ENCODE measurements around the gene ZNF277.

The ZNF277 gene

GRCh38 chr7:112362053-112362650 lies 155.7 kb downstream of the ZNF277 start:
- TF ChIP-seq CTCF (IDR thresholded peaks at IDR 0.05; ENCODE audit: control insufficient read depth, extremely low read depth, insufficient read depth): no peak
- H3K4me3 ChIP-seq (ENCODE audit: low read depth, low read length): no peak overlapping the region
- DNase-seq (ENCODE audit: low read depth): no peak

- no peak overlapping the region for H3K4me3 ChIP-seq (ENCODE audit: low read depth, low read length)
- no peak for TF ChIP-seq CTCF (IDR thresholded peaks at IDR 0.05; ENCODE audit: control insufficient read depth, extremely low read depth, insufficient read depth)
- DNase-seq (ENCODE audit: low read depth): no peak
Measured at GRCh38 chr7:112362731-112363131, 156.2 kb downstream of the ZNF277 start.

GRCh38 chr7:112364388-112364787 lies 157.9 kb downstream of the ZNF277 start:
- H3K4me3 ChIP-seq (ENCODE audit: low read depth, low read length): no peak overlapping the region
- no peak for TF ChIP-seq CTCF (IDR thresholded peaks at IDR 0.05; ENCODE audit: control insufficient read depth, extremely low read depth, insufficient read depth)
- DNase-seq (ENCODE audit: low read depth): no peak

- no peak overlapping the region for H3K4me3 ChIP-seq (ENCODE audit: low read depth, low read length)
- no peak for DNase-seq (ENCODE audit: low read depth)
- no peak for TF ChIP-seq CTCF (IDR thresholded peaks at IDR 0.05; ENCODE audit: control insufficient read depth, extremely low read depth, insufficient read depth)
Measured at GRCh38 chr7:112365551-112365950, 159.1 kb downstream of the ZNF277 start.

- DNase-seq (ENCODE audit: low read depth): no peak
- TF ChIP-seq CTCF (IDR thresholded peaks at IDR 0.05; ENCODE audit: control insufficient read depth, extremely low read depth, insufficient read depth): no peak
- H3K4me3 ChIP-seq (ENCODE audit: low read depth, low read length): no peak overlapping the region
Measured at GRCh38 chr7:112366886-112367285, 160.4 kb downstream of the ZNF277 start.

GRCh38 chr7:112370436-112370835 lies 163.9 kb downstream of the ZNF277 start:
- no peak overlapping the region for H3K4me3 ChIP-seq (ENCODE audit: low read depth, low read length)
- no peak for DNase-seq (ENCODE audit: low read depth)
- TF ChIP-seq CTCF (IDR thresholded peaks at IDR 0.05; ENCODE audit: control insufficient read depth, extremely low read depth, insufficient read depth): no peak

GRCh38 chr7:112371701-112372100 lies 165.2 kb downstream of the ZNF277 start:
- no peak for DNase-seq (ENCODE audit: low read depth)
- TF ChIP-seq CTCF (IDR thresholded peaks at IDR 0.05; ENCODE audit: control insufficient read depth, extremely low read depth, insufficient read depth): no peak
- H3K4me3 ChIP-seq (ENCODE audit: low read depth, low read length): no peak overlapping the region
